ENCODE measurements around the gene FOSL1.

FOSL1 gene

GRCh38 chr11:65861533-65862183 is 38.5 kb downstream of the FOSL1 start:
- DNase-seq = no peak

- DNase-seq = no peak
Measured at GRCh38 chr11:65861165-65861505, 39.1 kb downstream of the FOSL1 start.

- peak; percentile 93 for DNase-seq
Measured at GRCh38 chr11:65860278-65861164, 39.7 kb downstream of the FOSL1 start, which contains the start of gene MUS81. MUS81 (plus strand) TSS chr11:65860433; CDS start chr11:65860754, 321 bp downstream.

- DNase-seq = no peak
Measured at GRCh38 chr11:65859812-65860277, 40.3 kb downstream of the FOSL1 start.

- DNase-seq = peak; percentile 93
Measured at GRCh38 chr11:65859095-65859811, 40.9 kb downstream of the FOSL1 start.

GRCh38 chr11:65858681-65859087 is 41.5 kb downstream of the FOSL1 start:
- peak; percentile 72 for DNase-seq

- peak; percentile 92 for DNase-seq
Measured at GRCh38 chr11:65857853-65858680, 42.1 kb downstream of the FOSL1 start, which contains the start of gene CFL1. CFL1 (minus strand) TSS chr11:65858180; CDS start chr11:65858099, 81 bp downstream.

GRCh38 chr11:65857500-65857852 is 42.7 kb downstream of the FOSL1 start:
- DNase-seq = no peak

GRCh38 chr11:65856689-65857499 is 43.3 kb downstream of the FOSL1 start:
- no peak for DNase-seq

GRCh38 chr11:65855927-65856363 is 44.2 kb downstream of the FOSL1 start:
- no peak for DNase-seq

- DNase-seq = no peak
Measured at GRCh38 chr11:65854852-65855837, 45.0 kb downstream of the FOSL1 start.

GRCh38 chr11:65854161-65854592 is 46.0 kb downstream of the FOSL1 start:
- no peak for DNase-seq

GRCh38 chr11:65853246-65853979 is 46.8 kb downstream of the FOSL1 start:
- no peak for DNase-seq

GRCh38 chr11:65852508-65853245 is 47.5 kb downstream of the FOSL1 start:
- no peak for DNase-seq

GRCh38 chr11:65851811-65852507 is 48.2 kb downstream of the FOSL1 start:
- no peak for DNase-seq

- DNase-seq = no peak
Measured at GRCh38 chr11:65851083-65851579, 49.1 kb downstream of the FOSL1 start.

- no peak for DNase-seq
Measured at GRCh38 chr11:65850217-65851082, 49.7 kb downstream of the FOSL1 start.

Data from SHP77 treated with DMSO at 0.1 percent for 48 hours (cell line).